GM18519 (cell line): ENCODE measurements around the gene MYH15.

ENCODE experiments used
- ATAC-seq: cut with Tn5 transposase; IDR thresholded peaks from one replicate; pipeline ENCODE4 v1.9.1; 2021; ENCODE audit warnings: mild to moderate bottlenecking, moderate library complexity; ENCODE audit not compliant: unreplicated experiment, low FRiP score

MYH15 gene

DNA sequence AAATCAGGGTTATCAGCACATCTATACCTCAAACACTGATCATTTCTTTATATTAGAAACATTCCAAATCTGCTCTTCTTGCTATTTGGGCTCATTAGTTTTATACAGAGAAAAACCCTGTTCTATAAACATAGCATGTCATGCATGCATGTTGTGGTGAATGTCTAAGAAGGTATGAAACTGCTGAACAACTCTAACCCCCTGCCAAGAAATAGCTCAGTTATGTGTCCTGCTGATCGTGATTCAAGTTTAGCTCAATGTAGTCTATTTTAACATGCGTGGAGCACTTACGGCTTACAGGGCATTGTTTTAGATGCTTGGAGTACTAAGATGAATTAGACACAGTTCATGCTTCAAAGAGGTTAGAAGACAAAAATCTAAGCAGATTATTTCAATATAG is 35.8 kb downstream of the MYH15 start:
- ATAC-seq, result no peak

GRCh38 chr3:108473711-108474110 is 36.7 kb downstream of the MYH15 start:
- ATAC-seq, result no peak

GRCh38 chr3:108472001-108472591 is 38.3 kb downstream of the MYH15 start:
- no peak for ATAC-seq

DNA sequence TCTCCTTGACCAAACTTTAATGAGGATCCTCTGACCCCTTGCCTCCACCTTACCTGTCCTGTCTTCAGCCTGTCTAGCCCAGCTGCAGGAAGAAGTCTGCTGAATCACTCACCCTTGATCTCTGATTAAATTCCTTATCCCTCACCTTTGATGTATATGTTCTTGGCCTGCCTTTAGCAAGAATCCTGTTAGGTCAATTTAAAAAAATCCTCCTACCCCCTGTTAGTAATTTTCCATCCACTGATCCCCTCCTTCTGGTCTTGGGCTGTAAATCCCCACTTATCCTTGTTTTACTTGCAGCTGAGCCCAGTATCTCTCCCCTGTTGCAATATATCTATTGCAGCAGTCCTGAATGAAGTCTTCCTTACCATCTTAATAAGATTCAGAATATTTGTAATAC is 39.0 kb downstream of the MYH15 start:
- no peak for ATAC-seq

DNA sequence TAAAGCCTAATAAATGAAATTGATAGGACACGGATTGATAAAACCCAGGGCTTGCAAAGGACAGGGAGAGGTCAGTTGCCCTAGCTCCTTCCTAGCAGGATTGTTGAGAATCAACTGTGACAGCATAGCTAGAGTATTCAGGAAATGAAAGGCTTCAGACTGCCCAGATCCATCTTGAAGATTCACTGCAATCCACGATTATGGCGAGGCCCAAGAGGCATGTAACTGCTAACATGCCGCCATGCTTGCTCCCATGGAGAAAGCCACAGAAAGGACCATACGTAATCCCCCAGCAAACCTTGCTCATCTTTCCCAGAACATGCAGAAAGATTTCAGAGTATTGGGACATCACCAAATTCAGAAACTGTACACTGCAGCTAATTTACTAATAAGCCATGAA is 41.3 kb downstream of the MYH15 start:
- ATAC-seq, result no peak

- ATAC-seq, result no peak
Measured at GRCh38 chr3:108468577-108468976, 41.8 kb downstream of the MYH15 start.

DNA sequence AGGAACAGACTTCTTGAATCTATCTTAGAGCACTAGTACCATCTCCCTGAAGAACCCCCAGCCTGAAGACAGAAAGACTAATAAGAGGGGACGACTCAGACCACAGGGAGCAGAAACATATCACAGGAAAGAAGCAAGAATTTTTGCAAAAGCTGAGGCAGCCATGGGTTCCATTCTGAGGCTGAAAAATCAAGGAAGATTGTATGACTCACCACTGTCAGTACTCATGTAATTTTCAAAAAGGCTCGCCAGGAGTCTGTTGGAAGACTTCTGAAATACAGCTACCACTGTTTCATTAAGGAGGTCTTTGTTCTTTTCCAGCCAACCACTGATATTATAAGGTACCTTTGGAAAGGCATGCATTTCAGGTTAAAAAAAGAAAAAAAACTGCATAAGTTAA is 47.5 kb downstream of the MYH15 start:
- no peak for ATAC-seq

DNA sequence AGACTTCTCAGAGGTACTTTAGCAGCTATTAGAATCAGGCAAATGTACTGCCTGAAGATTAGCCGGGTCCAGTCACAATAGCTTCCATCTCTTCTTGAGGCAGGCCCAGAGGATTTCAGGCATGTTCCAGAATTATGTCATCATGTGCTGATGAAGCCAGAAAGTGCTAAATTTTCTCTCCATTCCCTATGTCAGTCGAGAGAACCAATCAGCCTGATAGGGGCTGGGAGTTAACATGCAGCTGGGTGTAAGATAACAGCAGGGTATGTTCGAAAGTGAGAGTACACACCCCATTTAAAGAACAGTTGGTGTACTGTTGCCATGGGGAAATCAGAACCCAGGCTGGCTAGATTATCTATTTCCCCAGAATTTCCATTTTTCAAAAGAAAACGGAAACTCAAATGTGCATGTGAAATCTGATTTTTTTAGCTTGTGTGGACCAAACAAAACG is 48.7 kb downstream of the MYH15 start:
- peak; percentile 65 for ATAC-seq

DNA sequence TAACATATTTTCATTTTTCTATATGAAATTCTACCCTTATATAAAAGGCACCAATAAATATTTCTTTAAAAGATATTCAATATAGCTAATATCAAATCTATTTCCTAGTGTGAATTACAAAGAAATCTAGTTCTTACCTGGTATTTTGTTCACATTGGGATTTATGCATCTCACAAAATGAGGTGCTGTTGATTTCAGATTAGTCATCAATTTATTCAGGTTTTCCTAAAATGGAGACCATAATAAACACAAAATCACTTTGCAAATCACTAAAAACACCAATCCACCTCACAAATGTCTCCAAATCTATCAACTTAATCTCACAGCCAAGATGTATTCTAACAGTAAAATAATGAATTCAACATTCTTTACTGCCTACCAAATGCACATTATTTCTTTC is 51.2 kb downstream of the MYH15 start:
- no peak for ATAC-seq

GRCh38 chr3:108455212-108455705 is 55.1 kb downstream of the MYH15 start:
- ATAC-seq, result no peak

DNA sequence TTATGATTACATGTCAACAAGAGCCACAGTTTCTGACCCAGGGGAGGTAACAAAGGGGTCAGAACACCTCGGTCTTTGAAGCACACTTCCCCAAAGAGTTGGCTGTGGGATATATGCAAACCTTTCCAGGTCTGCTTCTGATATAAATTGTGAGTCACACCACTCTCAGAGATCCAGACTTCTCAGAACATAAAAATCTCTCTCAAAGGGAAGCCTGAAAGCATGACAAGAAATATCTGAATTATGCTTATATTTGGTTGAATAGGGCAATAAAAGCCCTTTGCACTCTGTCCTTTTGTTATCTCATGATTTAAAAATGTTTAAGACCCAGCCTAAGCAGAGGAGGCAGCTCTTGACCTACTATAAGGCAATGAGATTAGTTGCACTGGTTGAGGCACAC is 56.8 kb downstream of the MYH15 start:
- ATAC-seq, result no peak

DNA sequence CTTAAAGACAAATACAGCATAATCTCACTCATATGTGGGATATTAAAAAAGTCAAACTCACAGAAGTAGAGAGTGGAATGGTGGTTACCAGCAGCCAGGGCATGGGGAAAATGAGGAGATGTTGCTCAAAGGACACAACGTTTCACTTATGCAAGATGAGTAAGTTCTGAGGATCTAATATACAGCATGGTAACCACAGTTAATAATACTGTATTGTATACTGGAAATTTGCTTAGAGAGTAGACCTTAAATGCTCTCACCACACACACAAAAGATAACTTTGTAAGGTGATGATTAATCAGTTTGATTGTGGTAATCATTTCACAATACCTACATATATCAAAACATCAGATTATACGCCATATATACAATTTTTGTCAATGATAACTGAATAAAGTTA is 60.0 kb downstream of the MYH15 start:
- ATAC-seq, result no peak

DNA sequence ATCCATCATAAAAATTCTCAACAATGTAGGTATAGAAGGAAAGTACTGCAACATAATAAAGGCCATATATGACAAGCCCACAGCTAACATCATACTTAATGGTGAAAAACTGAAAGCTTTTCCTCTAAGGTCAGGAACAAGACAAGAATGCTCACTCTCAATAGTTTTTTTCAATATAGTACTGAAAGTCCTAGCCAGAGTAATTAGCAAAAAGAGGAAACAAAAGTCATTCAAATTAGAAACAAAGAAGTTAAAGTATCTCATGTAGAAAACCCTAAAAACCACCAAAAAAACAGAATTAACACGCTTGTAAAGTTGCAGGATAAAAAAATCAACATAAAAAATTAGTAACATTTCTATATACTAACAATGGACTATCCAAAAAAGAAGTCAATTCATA is 61.8 kb downstream of the MYH15 start:
- ATAC-seq, result peak; percentile 81

DNA sequence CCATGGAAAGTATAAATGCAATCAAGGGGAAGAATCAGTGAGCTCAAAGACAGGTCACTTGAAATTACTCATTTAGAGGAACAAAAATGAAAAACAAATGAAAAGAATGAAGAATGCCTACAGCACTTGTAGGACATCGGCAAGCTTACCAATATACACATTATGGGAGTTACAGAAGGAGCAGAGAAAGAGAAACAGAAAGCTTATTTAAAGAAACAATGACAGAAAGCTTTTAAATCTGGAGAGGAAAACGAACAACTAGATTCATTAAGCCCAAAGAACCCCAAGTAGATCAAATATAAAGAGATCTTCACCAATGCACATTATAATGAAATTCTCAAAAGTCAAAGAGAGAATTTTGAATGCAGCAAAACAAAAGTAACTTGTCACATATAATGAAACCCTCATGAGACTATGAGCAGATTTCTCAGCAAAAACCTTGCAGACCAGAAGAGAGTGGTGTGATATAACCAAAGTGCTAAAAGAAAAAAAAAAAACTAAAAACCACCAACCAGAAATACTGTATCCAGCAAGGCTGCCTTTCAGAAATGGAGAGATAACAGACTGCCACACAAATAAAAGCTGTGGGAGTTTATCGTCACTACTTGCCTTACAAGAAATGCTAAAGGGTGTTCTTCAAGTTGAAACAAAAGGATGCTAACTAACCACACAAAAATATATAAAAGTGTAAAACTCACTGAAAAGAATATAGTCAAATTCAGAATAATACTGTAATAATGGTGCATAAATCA is 63.1 kb downstream of the MYH15 start:
- ATAC-seq, result no peak

GRCh38 chr3:108442281-108442680 is 68.1 kb downstream of the MYH15 start:
- no peak for ATAC-seq

- no peak for ATAC-seq
Measured at GRCh38 chr3:108441518-108441917, 68.9 kb downstream of the MYH15 start.

- ATAC-seq, result no peak
Measured at GRCh38 chr3:108441071-108441507, 69.3 kb downstream of the MYH15 start.

DNA sequence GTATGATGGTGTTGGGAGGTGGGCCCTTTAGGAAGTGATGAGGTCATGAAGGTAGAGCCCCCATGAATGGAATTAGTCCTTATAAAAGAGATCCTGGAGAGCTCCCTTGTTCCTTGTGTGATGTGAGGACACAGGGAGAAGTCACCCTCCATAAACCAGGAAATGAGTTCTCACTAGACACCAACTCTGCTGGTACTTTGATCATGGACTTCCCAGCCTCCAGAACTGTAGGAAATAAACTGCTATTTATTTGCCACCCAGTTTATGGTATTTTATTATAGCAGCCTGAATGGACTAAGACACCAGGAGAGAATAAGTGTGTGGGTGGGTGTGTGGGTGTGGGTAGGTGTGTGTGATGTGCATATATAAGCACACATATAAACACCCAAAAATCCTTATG is 71.9 kb downstream of the MYH15 start:
- no peak for ATAC-seq

- no peak for ATAC-seq
Measured at GRCh38 chr3:108437439-108437838, 73.0 kb downstream of the MYH15 start.

DNA sequence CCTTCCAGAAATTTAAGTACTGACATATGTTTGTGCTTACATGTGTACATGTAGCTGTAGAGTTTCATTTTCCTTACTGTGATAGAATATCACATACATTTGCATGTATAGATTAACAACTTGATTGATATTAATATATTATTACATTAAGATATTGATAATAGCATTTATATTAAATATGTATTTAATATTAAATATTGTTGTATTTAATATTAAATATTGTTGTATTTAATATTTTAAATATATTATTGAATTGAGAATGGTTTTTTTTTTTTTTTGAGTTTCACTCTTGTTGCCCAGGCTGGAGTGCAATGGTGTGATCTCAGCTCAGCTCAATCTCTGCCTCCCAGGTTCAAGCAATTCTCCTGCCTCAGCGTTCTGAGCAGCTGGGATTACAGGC is 76.5 kb downstream of the MYH15 start:
- ATAC-seq, result no peak

DNA sequence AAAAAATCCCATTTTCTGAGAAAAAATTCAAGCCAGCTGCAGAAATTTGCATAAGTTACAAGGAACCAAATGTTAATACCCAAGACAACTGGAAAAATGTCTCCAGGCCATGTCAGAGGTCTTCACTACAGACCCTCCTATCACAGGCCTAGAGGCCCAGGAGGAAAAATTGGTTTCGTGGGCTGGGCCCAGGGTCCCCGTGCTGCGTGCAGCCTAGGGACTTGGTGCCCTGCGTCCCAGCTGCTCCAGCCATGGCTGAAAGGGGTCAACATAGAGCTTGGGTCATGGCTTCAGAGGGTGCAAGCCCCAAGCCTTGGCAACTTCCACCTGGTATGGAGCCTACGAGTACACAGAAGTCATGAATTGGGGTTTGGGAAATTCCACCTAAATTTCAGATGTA is 78.0 kb downstream of the MYH15 start:
- ATAC-seq, result no peak

GRCh38 chr3:108430540-108430939 is 79.9 kb downstream of the MYH15 start:
- no peak for ATAC-seq
